Liver (tissue), 9 donors: Measurements from ENCODE around the gene HES4. TPM values are rescaled to one million over a fixed set of nuclear protein-coding genes. Genes with fewer than 3 reads are reported as not detected.
"Not testable (repeated sequence)": the region's sequence is repeated elsewhere in the genome, so short reads cannot be mapped to it uniquely, and the experiment has no call there.

Experiments
- DNase-seq: peaks from one replicate; pipeline ENCODE4 v3.0.0-alpha.2; 2017; ENCODE audit warnings: low spot score
- H3K27ac ChIP-seq, 2 donors: one replicate each; pipeline ENCODE4 v1.7.0; 2013; ENCODE audit warnings: inconsistent platforms in 2 of 2, low read length in 2 of 2, control low read depth in 1 of 2, low read depth in 1 of 2, mild to moderate bottlenecking in 1 of 2
- H3K27me3 ChIP-seq, 4 donors: one replicate each; pipeline versions ENCODE4 v1.6.1 to v1.7.0; 2013; ENCODE audit warnings: low read length in 3 of 4, inconsistent platforms in 1 of 4, mild to moderate bottlenecking in 1 of 4, moderate library complexity in 1 of 4; ENCODE audit not compliant: control insufficient read depth in 4 of 4, insufficient read depth in 4 of 4
- H3K36me3 ChIP-seq, 4 donors: one replicate each; pipeline versions ENCODE4 v1.6.1 to v1.7.0; 2013; ENCODE audit warnings: low read length in 3 of 4, mild to moderate bottlenecking in 3 of 4, low read depth in 1 of 4, moderate library complexity in 1 of 4; ENCODE audit not compliant: control insufficient read depth in 4 of 4, insufficient read depth in 3 of 4
- H3K4me1 ChIP-seq, 4 donors: one replicate each; pipeline versions ENCODE4 v1.6.1 to v1.7.0; 2013; ENCODE audit warnings: low read length in 3 of 4, mild to moderate bottlenecking in 3 of 4, moderate library complexity in 1 of 4; ENCODE audit not compliant: control insufficient read depth in 4 of 4, insufficient read depth in 4 of 4
- H3K4me3 ChIP-seq, 3 donors: one replicate each; pipeline versions ENCODE4 v1.6.1 to v1.7.0; 2013; ENCODE audit warnings: low read length in 3 of 3, control low read depth in 1 of 3, low read depth in 1 of 3, mild to moderate bottlenecking in 1 of 3
- H3K9ac ChIP-seq, 2 donors: one replicate each; pipeline ENCODE4 v1.7.0; 2013; ENCODE audit warnings: low read length in 2 of 2, mild to moderate bottlenecking in 2 of 2, moderate library complexity in 2 of 2, control low read depth in 1 of 2, low read depth in 1 of 2
- H3K9me3 ChIP-seq, 4 donors: one replicate each; pipeline versions ENCODE4 v1.6.1 to v1.7.0; 2013; ENCODE audit warnings: low read length in 3 of 4; ENCODE audit not compliant: control insufficient read depth in 4 of 4
- CTCF ChIP-seq: fragments of 150-350 bp; IDR thresholded peaks from 2 replicates; pipeline ENCODE4 v1.5.1; 2017; ENCODE audit warnings: improper control_type of control experiment, low read depth, low read length; ENCODE audit not compliant: missing input control
- FOXA1 ChIP-seq: IDR thresholded peaks from 2 replicates; pipeline ENCODE4 v1.6.1; 2016; ENCODE audit warnings: antibody characterized with exemption
- FOXA2 ChIP-seq: IDR thresholded peaks from 2 replicates; pipeline ENCODE4 v1.6.1; 2016; ENCODE audit warnings: antibody characterized with exemption
- HNF4A ChIP-seq, 2 donors: conservative IDR thresholded peaks; 2 replicates each; pipeline ENCODE4 v1.6.1; 2016; ENCODE audit warnings: antibody characterized with exemption in 2 of 2, mild to moderate bottlenecking in 2 of 2
- JUND ChIP-seq, 2 donors: IDR thresholded peaks; 2 replicates each; pipeline ENCODE4 v1.6.1; 2016; ENCODE audit warnings: antibody characterized with exemption in 2 of 2
- NR2F2 ChIP-seq: IDR thresholded peaks from 2 replicates; pipeline ENCODE4 v1.6.1; 2016; ENCODE audit warnings: antibody characterized with exemption
- RAD21 ChIP-seq, 2 donors: IDR thresholded peaks; 2 replicates each; pipeline ENCODE4 v1.6.1; 2016; ENCODE audit warnings: antibody characterized with exemption in 2 of 2, mild to moderate bottlenecking in 2 of 2
- RXRA ChIP-seq, 2 donors: IDR thresholded peaks; 2 replicates each; pipeline ENCODE4 v1.6.1; 2017 to 2018; ENCODE audit warnings: antibody characterized with exemption in 2 of 2, mild to moderate bottlenecking in 1 of 2
- SP1 ChIP-seq: IDR thresholded peaks from 2 replicates; pipeline ENCODE4 v1.6.1; 2018; ENCODE audit warnings: antibody characterized with exemption, mild to moderate bottlenecking
- WGBS: extraction: QIAGEN DNeasy Blood & Tissue Kit; methylation state at CpG from one replicate; pipeline ENCODE4 v1.1.7; 2013; 5-methylcytosine and 5-hydroxymethylcytosine counted together
- polyA plus RNA-seq, 2 donors: library from polyadenylated mRNA; stranded (reverse) in 1 of 2; unstranded in 1 of 2; fragments of 200-250 nt in 1 of 2; fragments of >200 nt in 1 of 2; fragmentation: Nextera tagmentation in 1 of 2; extraction: Ambion mirVana in 1 of 2; gene quantifications; one replicate each; pipeline versions ENCODE4 v1.2.1 to v1.2.3, GENCODE V29; 2013 to 2015
- total RNA-seq, 2 donors: library from RNA; depleted of rRNA; stranded (reverse); fragments of >200 nt; gene quantifications; one replicate each; pipeline ENCODE4 v1.2.3, GENCODE V29; 2014
- TF ChIP-seq, protein P1 (sequence below): IDR thresholded peaks from 2 replicates; pipeline ENCODE4 v1.6.1; 2016; ENCODE audit warnings: antibody characterized with exemption
- TF ChIP-seq, protein P2 (sequence below): IDR thresholded peaks from 2 replicates; pipeline ENCODE4 v1.6.1; 2016; ENCODE audit warnings: antibody characterized with exemption, mild to moderate bottlenecking
- donor health status: healthy.
- donor health status: healthy.
- donor health status: healthy.
- donor health status: healthy.
- donor health status: healthy.

HES4 gene
- total and polyA plus RNA-seq, 4 donors: 0.93 to 1.9 (median 1.7) TPM

DNA sequence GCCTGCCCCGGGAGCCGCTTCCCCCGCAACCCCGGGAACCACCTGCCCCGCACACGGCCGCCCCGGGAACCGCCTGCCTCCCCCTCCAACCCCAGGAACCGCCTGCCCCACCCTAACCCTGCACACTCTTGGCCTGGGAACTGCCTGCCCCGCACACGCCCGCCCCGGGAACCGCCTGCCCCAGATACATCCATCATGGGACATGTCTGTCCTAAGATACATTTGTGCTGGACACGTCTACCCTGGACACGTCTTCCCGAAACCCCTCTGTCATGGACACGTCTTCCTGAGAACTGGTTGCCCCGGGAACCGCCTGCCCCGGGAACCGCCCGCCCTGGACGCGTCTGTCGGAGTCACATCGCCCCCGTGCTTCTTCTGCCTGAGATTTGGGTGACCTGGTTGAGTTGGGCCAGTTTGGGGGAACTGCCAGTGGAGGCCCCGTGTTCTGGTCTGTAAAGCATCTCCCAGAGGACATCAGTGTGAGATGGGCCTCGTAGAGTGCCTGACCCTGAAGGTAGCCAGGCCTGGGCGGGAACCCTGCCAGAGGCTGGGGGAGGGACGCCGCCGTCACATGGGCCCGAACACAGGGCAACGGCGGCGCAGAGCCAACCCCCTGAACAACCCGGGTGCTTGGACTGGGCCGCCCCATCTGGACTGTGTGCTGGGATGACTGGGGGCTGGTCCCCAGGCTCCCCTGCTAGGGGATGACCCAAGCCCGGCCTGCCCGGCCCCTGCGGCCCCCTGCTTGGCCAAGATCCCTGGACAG lies 21.6 kb downstream of the HES4 start:
- H3K4me3 ChIP-seq: no peak overlapping the region
- TF ChIP-seq, protein P1, sequence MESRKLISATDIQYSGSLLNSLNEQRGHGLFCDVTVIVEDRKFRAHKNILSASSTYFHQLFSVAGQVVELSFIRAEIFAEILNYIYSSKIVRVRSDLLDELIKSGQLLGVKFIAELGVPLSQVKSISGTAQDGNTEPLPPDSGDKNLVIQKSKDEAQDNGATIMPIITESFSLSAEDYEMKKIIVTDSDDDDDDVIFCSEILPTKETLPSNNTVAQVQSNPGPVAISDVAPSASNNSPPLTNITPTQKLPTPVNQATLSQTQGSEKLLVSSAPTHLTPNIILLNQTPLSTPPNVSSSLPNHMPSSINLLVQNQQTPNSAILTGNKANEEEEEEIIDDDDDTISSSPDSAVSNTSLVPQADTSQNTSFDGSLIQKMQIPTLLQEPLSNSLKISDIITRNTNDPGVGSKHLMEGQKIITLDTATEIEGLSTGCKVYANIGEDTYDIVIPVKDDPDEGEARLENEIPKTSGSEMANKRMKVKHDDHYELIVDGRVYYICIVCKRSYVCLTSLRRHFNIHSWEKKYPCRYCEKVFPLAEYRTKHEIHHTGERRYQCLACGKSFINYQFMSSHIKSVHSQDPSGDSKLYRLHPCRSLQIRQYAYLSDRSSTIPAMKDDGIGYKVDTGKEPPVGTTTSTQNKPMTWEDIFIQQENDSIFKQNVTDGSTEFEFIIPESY: no peak
- TF ChIP-seq RXRA (IDR thresholded peaks at IDR 0.05) (no peak), CTCF (no peak), NR2F2 (no peak), SP1 (no peak), RAD21 (IDR thresholded peaks at IDR 0.05) (no peak), JUND (IDR thresholded peaks at IDR 0.05) (no peak), FOXA2 (no peak), FOXA1 (no peak), HNF4A (conservative IDR thresholded peaks at IDR 0.05) (no peak)
- TF ChIP-seq, protein P2, sequence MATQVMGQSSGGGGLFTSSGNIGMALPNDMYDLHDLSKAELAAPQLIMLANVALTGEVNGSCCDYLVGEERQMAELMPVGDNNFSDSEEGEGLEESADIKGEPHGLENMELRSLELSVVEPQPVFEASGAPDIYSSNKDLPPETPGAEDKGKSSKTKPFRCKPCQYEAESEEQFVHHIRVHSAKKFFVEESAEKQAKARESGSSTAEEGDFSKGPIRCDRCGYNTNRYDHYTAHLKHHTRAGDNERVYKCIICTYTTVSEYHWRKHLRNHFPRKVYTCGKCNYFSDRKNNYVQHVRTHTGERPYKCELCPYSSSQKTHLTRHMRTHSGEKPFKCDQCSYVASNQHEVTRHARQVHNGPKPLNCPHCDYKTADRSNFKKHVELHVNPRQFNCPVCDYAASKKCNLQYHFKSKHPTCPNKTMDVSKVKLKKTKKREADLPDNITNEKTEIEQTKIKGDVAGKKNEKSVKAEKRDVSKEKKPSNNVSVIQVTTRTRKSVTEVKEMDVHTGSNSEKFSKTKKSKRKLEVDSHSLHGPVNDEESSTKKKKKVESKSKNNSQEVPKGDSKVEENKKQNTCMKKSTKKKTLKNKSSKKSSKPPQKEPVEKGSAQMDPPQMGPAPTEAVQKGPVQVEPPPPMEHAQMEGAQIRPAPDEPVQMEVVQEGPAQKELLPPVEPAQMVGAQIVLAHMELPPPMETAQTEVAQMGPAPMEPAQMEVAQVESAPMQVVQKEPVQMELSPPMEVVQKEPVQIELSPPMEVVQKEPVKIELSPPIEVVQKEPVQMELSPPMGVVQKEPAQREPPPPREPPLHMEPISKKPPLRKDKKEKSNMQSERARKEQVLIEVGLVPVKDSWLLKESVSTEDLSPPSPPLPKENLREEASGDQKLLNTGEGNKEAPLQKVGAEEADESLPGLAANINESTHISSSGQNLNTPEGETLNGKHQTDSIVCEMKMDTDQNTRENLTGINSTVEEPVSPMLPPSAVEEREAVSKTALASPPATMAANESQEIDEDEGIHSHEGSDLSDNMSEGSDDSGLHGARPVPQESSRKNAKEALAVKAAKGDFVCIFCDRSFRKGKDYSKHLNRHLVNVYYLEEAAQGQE: no peak
- H3K4me1 ChIP-seq: peaks cover 0 to 6% (median under 1%) of the 10 kb centered on the region in 4 donors
- no peak for DNase-seq
- H3K9me3 ChIP-seq: no peaks in the 10 kb centered on the region
- WGBS: 92% methylated on average over 44 of the region's 44 CpGs
- H3K9ac ChIP-seq: no peak overlapping the region
- H3K36me3 ChIP-seq: no peaks in the 10 kb centered on the region
- H3K27ac ChIP-seq: no peak overlapping the region
- peaks cover 2 to 13% (median 4%) of the 10 kb centered on the region in 4 donors for H3K27me3 ChIP-seq

DNA sequence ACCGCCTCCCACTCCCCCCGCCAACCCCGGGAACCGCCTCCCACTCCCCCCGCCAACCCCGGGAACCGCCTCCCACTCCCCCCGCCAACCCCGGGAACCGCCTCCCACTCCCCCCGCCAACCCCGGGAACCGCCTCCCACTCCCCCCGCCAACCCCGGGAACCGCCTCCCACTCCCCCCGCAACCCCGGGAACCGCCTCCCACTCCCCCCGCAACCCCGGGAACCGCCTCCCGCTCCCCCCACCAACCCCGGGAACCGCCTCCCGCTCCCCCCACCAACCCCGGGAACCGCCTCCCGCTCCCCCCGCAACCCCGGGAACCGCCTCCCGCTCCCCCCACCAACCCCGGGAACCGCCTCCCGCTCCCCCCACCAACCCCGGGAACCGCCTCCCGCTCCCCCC lies 23.1 kb downstream of the HES4 start:
- WGBS: 63% methylated on average over 15 of the region's 39 CpGs
- not testable (repeated sequence) for H3K4me1 ChIP-seq, H3K27ac ChIP-seq, H3K9me3 ChIP-seq, DNase-seq, H3K36me3 ChIP-seq, H3K9ac ChIP-seq, H3K4me3 ChIP-seq
- peaks cover 0 to 15% (median 1%) of the 10 kb centered on the region in 4 donors for H3K27me3 ChIP-seq
